DOHH2 (cell line): ENCODE results near the gene EXOC7.

Experiments
- H3F3A ChIP-seq: fragments of 200-600 bp; sonication (generic), shearing (Covaris generic); 2 replicates; pipeline ENCODE4 v1.6.0; 2016; ENCODE audit warnings: antibody characterized with exemption, mild to moderate bottlenecking; ENCODE audit not compliant: control insufficient read depth, insufficient read depth
- H3K27ac ChIP-seq: fragments of 200-600 bp; sonication (generic); 2 replicates; pipeline ENCODE4 v1.5.1; 2014; ENCODE audit warnings: low read depth, mild to moderate bottlenecking, low read length, moderate library complexity
- H3K27me3 ChIP-seq: fragments of 200-600 bp; sonication (generic); 2 replicates; pipeline ENCODE4 v1.6.1; 2014; ENCODE audit warnings: mild to moderate bottlenecking, low read length, mixed read lengths; ENCODE audit not compliant: control insufficient read depth
- H3K36me3 ChIP-seq: fragments of 200-600 bp; sonication (generic); 2 replicates; pipeline ENCODE4 v1.6.1; 2014; ENCODE audit warnings: mild to moderate bottlenecking, low read length, moderate library complexity, mixed read lengths; ENCODE audit not compliant: control insufficient read depth
- H3K4me1 ChIP-seq: fragments of 200-600 bp; sonication (generic); 2 replicates; pipeline ENCODE4 v1.6.1; 2014; ENCODE audit warnings: mild to moderate bottlenecking, low read length, mixed read lengths; ENCODE audit not compliant: control insufficient read depth
- H3K4me2 ChIP-seq: fragments of 200-600 bp; sonication (generic); 2 replicates; pipeline ENCODE4 v1.6.0; 2014; ENCODE audit warnings: mild to moderate bottlenecking, low read length, moderate library complexity
- H3K4me3 ChIP-seq: fragments of 200-600 bp; sonication (generic); 2 replicates; pipeline ENCODE4 v1.5.1; 2014; ENCODE audit warnings: mild to moderate bottlenecking, low read length, mixed read lengths
- H3K79me2 ChIP-seq: fragments of 200-600 bp; sonication (generic); 2 replicates; pipeline ENCODE4 v1.6.1; 2014; ENCODE audit warnings: mild to moderate bottlenecking, low read length, mixed read lengths; ENCODE audit not compliant: control insufficient read depth
- H3K9me2 ChIP-seq: fragments of 200-600 bp; sonication (generic); replicated peaks from 2 replicates; pipeline ENCODE4 v1.6.1; 2014; ENCODE audit warnings: mild to moderate bottlenecking, low read length, mixed read lengths; ENCODE audit not compliant: control insufficient read depth
- H3K9me3 ChIP-seq: fragments of 200-600 bp; sonication (generic); 2 replicates; pipeline ENCODE4 v1.6.1; 2014; ENCODE audit warnings: antibody characterized with exemption, low read length, mixed read lengths; ENCODE audit not compliant: control insufficient read depth, insufficient read depth
- H4K20me1 ChIP-seq: fragments of 200-600 bp; sonication (generic); 2 replicates; pipeline ENCODE4 v1.6.0; 2014; ENCODE audit warnings: low read depth, mild to moderate bottlenecking, antibody characterized with exemption, low read length, moderate library complexity; ENCODE audit not compliant: control insufficient read depth, insufficient read depth
- CTCF ChIP-seq: fragments of 200-600 bp; sonication (generic); IDR thresholded peaks from one replicate; pipeline ENCODE4 v1.5.1; 2014; ENCODE audit warnings: antibody characterized with exemption, mild to moderate bottlenecking, low read depth, low read length; ENCODE audit not compliant: poor library complexity, severe bottlenecking
- EZH2phosphoT487 ChIP-seq: fragments of 200-600 bp; sonication (generic); IDR thresholded peaks from 2 replicates; pipeline ENCODE4 v1.6.1; 2017; ENCODE audit warnings: borderline replicate concordance, mild to moderate bottlenecking, antibody characterized with exemption, low read length, moderate library complexity, mixed read lengths

The EXOC7 gene

DNA sequence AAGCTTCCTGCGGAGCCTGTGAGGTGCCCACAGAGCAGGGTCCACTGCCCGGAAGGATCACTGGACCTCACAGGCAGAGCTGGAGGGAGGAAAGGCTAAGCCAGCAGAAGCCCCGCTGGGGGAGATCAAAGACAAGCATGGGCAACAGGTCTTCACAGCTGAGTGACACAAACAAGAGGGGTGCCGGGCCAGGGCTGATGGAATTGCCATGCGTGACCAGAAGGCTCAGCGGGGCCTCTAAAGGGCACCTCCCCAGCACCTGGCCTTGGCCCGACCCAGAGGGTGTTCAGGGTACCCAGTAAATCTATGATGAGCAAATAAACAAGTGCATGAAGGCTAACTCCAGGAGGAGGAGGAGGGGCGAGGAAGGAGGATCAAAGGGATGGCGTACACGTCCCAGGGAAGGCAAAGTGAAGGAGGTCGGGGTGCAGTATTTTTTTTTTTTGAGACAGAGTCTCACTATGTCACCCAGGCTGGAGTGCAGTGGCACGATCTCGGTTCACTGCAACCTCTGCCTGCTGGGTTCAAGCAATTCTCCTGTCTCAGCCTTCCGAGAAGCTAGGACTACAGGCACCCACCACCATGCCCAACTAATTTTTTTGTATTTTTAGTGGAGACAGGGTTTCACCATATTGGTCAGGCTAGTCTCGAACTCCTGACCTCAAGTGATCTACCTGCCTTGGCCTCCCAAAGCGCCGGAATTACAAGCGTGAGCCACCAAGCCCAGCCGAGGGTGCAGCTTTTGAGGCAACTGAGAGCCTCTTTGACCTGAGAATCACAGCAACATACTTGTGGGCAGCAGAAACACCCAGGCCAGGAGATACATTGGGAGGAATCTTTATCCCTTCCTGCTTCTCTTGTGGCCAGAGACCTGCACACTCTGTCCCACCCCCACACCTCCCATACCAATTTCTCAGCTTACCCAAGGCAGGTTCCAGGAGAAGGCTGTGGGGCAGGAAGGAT, 16.1 kb upstream of the EXOC7 start:
- Histone ChIP-seq H3K36me3 (no peaks in the 10 kb centered on the region), H3K4me1 (peaks cover 18% of the 10 kb centered on the region), H4K20me1 (no peaks in the 10 kb centered on the region), H3K4me2 (no peak overlapping the region), H3K27me3 (no peaks in the 10 kb centered on the region), H3K4me3 (no peak overlapping the region), H3K27ac (no peak overlapping the region), H3K9me3 (no peaks in the 10 kb centered on the region), H3F3A (no peaks in the 10 kb centered on the region), H3K79me2 (no peaks in the 10 kb centered on the region), H3K9me2 (no peaks in the 10 kb centered on the region)
- TF ChIP-seq EZH2phosphoT487 (no peak), CTCF (no peak)

DNA sequence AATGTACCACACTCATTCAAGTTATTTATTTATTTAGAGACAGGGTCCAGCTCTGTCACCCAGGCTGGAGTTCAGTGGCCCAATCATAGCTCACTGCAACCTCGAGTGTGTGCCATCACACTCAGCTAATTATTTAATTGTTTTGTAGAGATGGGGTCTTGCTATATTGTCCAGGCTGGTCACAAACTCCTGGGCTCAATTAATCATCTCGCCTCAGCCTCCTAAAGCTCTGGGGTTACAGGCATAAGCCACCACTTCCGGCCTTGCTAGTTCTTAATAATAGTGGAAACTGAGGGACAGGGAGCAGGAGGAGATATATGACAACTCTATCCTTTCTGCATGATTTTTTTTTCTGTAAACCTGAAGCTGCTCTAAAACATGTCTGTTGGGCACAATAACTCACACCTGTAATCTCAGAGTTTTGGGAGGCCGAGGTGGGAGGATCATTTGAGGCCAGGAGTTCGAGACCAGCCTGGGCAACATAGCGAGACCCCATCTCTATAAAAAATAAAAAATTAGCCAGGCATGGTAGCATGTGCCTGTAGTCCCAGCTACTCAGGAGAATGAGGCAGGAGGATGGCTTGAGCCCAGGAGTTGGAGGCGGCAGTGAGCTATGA, 11.7 kb upstream of the EXOC7 start:
- Histone ChIP-seq H3K36me3 (no peaks in the 10 kb centered on the region), H3K9me2 (no peaks in the 10 kb centered on the region), H3K27me3 (0 out of 2 replicates have a peak, but pooled peaks cover 3% of the 10 kb centered on the region), H3K4me2 (no peak overlapping the region), H3K9me3 (no peaks in the 10 kb centered on the region), H3K4me3 (no peak overlapping the region), H4K20me1 (no peaks in the 10 kb centered on the region), H3F3A (no peaks in the 10 kb centered on the region), H3K27ac (no peak overlapping the region), H3K4me1 (no peaks in the 10 kb centered on the region), H3K79me2 (no peaks in the 10 kb centered on the region)
- no peak for TF ChIP-seq CTCF
- TF ChIP-seq EZH2phosphoT487: no peak

DNA sequence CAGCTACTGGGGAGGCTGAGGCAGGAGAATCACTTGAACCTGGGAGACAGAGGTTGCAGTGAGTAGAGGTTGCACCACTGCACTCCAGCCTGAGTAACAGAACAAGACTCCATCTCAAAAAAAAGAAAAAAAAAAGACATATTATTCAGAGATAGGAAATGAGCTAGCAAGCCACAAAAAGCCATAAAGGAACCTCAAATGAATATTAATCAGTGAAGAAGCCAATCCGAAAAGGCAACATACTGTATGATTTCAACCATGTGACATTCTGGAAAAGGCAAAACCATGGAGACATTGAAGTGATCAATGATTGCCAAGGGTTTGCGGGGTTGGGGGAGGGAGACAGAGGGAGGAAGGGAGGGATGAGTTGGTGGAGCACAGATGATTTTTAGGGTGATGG, 8.4 kb upstream of the EXOC7 start:
- no peaks in the 10 kb centered on the region for H3K79me2 ChIP-seq
- H3K4me1 ChIP-seq: peaks cover under 1% of the 10 kb centered on the region; the same call in 1 of the 2 replicates
- H3F3A ChIP-seq: no peaks in the 10 kb centered on the region
- no peak overlapping the region for H3K4me3 ChIP-seq
- no peak for TF ChIP-seq CTCF
- no peak for TF ChIP-seq EZH2phosphoT487
- 0 out of 2 replicates have a peak, but pooled peaks cover 3% of the 10 kb centered on the region for H3K27me3 ChIP-seq
- H3K27ac ChIP-seq: no peak overlapping the region
- no peak overlapping the region for H3K4me2 ChIP-seq
- no peaks in the 10 kb centered on the region for H3K36me3 ChIP-seq
- no peaks in the 10 kb centered on the region for H3K9me3 ChIP-seq
- no peaks in the 10 kb centered on the region for H3K9me2 ChIP-seq
- no peaks in the 10 kb centered on the region for H4K20me1 ChIP-seq
